OCI-LY1 (cell line): ENCODE data around the gene DOCK2.

Source experiments
- H2AFZ ChIP-seq: fragments of 200-600 bp; sonication (generic), shearing (Covaris generic); 2 replicates; pipeline ENCODE4 v1.6.0; 2014; ENCODE audit warnings: antibody characterized with exemption, mild to moderate bottlenecking, low read length
- H3F3A ChIP-seq: fragments of 200-600 bp; sonication (generic), shearing (Covaris generic); 2 replicates; pipeline ENCODE4 v1.6.0; 2014; ENCODE audit warnings: mild to moderate bottlenecking, antibody characterized with exemption, low read length, moderate library complexity; ENCODE audit not compliant: insufficient read depth
- H3K27ac ChIP-seq: fragments of 200-600 bp; sonication (generic); 2 replicates; pipeline ENCODE4 v1.5.1; 2014; ENCODE audit warnings: low read length, mixed run types, mild to moderate bottlenecking, low read depth; ENCODE audit not compliant: poor library complexity, severe bottlenecking
- H3K27me3 ChIP-seq: fragments of 200-600 bp; sonication (generic); 2 replicates; pipeline ENCODE4 v1.6.0; 2014; ENCODE audit warnings: antibody characterized with exemption, mild to moderate bottlenecking, low read length, moderate library complexity; ENCODE audit not compliant: insufficient read depth
- H3K36me3 ChIP-seq: fragments of 200-600 bp; sonication (generic); 2 replicates; pipeline ENCODE4 v1.6.1; 2014; ENCODE audit warnings: mild to moderate bottlenecking, antibody characterized with exemption, low read length, moderate library complexity, mixed read lengths; ENCODE audit not compliant: insufficient read depth
- H3K4me1 ChIP-seq: fragments of 200-600 bp; sonication (generic); 2 replicates; pipeline ENCODE4 v1.5.1; 2014; ENCODE audit warnings: mild to moderate bottlenecking, low read length, moderate library complexity; ENCODE audit not compliant: insufficient read depth, severe bottlenecking
- H3K4me2 ChIP-seq: fragments of 200-600 bp; sonication (generic), shearing (Covaris generic); 2 replicates; pipeline ENCODE4 v1.6.1; 2014; ENCODE audit warnings: low read length
- H3K4me3 ChIP-seq: fragments of 200-600 bp; sonication (generic); 2 replicates; pipeline ENCODE4 v1.5.1; 2014; ENCODE audit warnings: low read length, low read depth, mild to moderate bottlenecking, mixed read lengths; ENCODE audit not compliant: poor library complexity, severe bottlenecking
- H3K79me2 ChIP-seq: fragments of 200-600 bp; shearing (Covaris generic); 2 replicates; pipeline ENCODE4 v1.6.1; 2016; ENCODE audit warnings: mixed run types, low read length, mixed read lengths; ENCODE audit not compliant: insufficient read depth
- H3K9ac ChIP-seq: fragments of 200-600 bp; sonication (generic), shearing (Covaris generic); 2 replicates; pipeline ENCODE4 v1.6.1; 2014; ENCODE audit warnings: mild to moderate bottlenecking, low read length, mixed read lengths
- H3K9me2 ChIP-seq: fragments of 200-600 bp; sonication (generic), shearing (Covaris generic); 2 replicates; pipeline ENCODE4 v1.6.1; 2014; ENCODE audit warnings: low read depth, mild to moderate bottlenecking, low read length, mixed read lengths
- H3K9me3 ChIP-seq: fragments of 200-600 bp; shearing (Covaris generic); 2 replicates; pipeline ENCODE4 v1.6.1; 2014; ENCODE audit warnings: low read length, mixed read lengths
- H4K20me1 ChIP-seq: fragments of 200-600 bp; sonication (generic), shearing (Covaris generic); 2 replicates; pipeline ENCODE4 v1.6.0; 2016; ENCODE audit warnings: mild to moderate bottlenecking, low read length; ENCODE audit not compliant: insufficient read depth
- CTCF ChIP-seq: fragments of 200-600 bp; sonication (generic), shearing (Covaris generic); IDR thresholded peaks from 2 replicates; pipeline ENCODE4 v1.5.1; 2017; ENCODE audit warnings: mild to moderate bottlenecking, antibody characterized with exemption, low read length, moderate library complexity, mixed read lengths
- EZH2 ChIP-seq: fragments of 200-600 bp; sonication (generic), shearing (Covaris generic); IDR thresholded peaks from 2 replicates; pipeline ENCODE4 v1.8.0; 2017; ENCODE audit warnings: borderline replicate concordance, mixed run types, mild to moderate bottlenecking, antibody characterized with exemption, low read length, moderate library complexity, mixed read lengths

The DOCK2 gene

GRCh38 chr5:169917500-169917899 lies 280.4 kb downstream of the DOCK2 start:
- H3K4me1 ChIP-seq = no peaks in the 10 kb centered on the region
- no peaks in the 10 kb centered on the region for H3F3A ChIP-seq
- H3K9me3 ChIP-seq = no peaks in the 10 kb centered on the region
- H3K4me3 ChIP-seq = no peak overlapping the region
- H3K36me3 ChIP-seq = peaks cover 3% of the 10 kb centered on the region; the same call in 1 of the 2 replicates
- no peak overlapping the region for H3K4me2 ChIP-seq
- H4K20me1 ChIP-seq = no peaks in the 10 kb centered on the region
- no peak overlapping the region for H3K9ac ChIP-seq
- no peaks in the 10 kb centered on the region for H3K27me3 ChIP-seq
- H3K79me2 ChIP-seq = no peaks in the 10 kb centered on the region
- no peak overlapping the region for H2AFZ ChIP-seq
- no peak overlapping the region for H3K27ac ChIP-seq
- no peaks in the 10 kb centered on the region for H3K9me2 ChIP-seq
- TF ChIP-seq CTCF (no peak), EZH2 (no peak)

GRCh38 chr5:169918228-169918627 lies 281.2 kb downstream of the DOCK2 start:
- Histone ChIP-seq H2AFZ (no peak overlapping the region), H3K4me3 (no peak overlapping the region), H4K20me1 (no peaks in the 10 kb centered on the region), H3K9ac (no peak overlapping the region), H3K79me2 (no peaks in the 10 kb centered on the region), H3K27me3 (no peaks in the 10 kb centered on the region), H3K36me3 (peaks cover 3% of the 10 kb centered on the region; the same call in 1 of the 2 replicates), H3K9me3 (no peaks in the 10 kb centered on the region), H3F3A (no peaks in the 10 kb centered on the region), H3K4me2 (no peak overlapping the region), H3K27ac (no peak overlapping the region), H3K4me1 (no peaks in the 10 kb centered on the region), H3K9me2 (no peaks in the 10 kb centered on the region)
- TF ChIP-seq CTCF (no peak), EZH2 (no peak)

GRCh38 chr5:169920474-169920873 lies 283.4 kb downstream of the DOCK2 start:
- Histone ChIP-seq H3K4me2 (no peak overlapping the region), H3K9ac (no peak overlapping the region), H3K9me3 (no peaks in the 10 kb centered on the region), H4K20me1 (no peaks in the 10 kb centered on the region), H2AFZ (no peak overlapping the region), H3K9me2 (no peaks in the 10 kb centered on the region), H3F3A (no peaks in the 10 kb centered on the region), H3K27ac (no peak overlapping the region), H3K4me3 (no peak overlapping the region), H3K4me1 (no peaks in the 10 kb centered on the region), H3K27me3 (no peaks in the 10 kb centered on the region), H3K79me2 (no peaks in the 10 kb centered on the region), H3K36me3 (no peaks in the 10 kb centered on the region; the same call in 1 of the 2 replicates)
- no peak for TF ChIP-seq EZH2
- TF ChIP-seq CTCF = no peak
